RPMI7951 (cell line): ENCODE data around the gene RHBDL1. TPM values are rescaled to one million over a fixed set of nuclear protein-coding genes. Genes with fewer than 3 reads are reported as not detected.
A peak's percentile ranks its signal among the peaks of the same experiment; 100 is the strongest.

ENCODE experiments used
- DNase-seq: peaks from one replicate; pipeline ENCODE4 v3.0.0-alpha.2; 2012; ENCODE audit warnings: low read depth
- total RNA-seq: library from RNA; depleted of rRNA; stranded (reverse); fragments of >200 nt; shearing (Covaris generic); gene quantifications from 2 replicates; pipeline ENCODE4 v1.2.3, GENCODE V29; 2014

Gene RHBDL1
- total RNA-seq, 1 experiment from 2014 or later: 0.72 TPM

DNA sequence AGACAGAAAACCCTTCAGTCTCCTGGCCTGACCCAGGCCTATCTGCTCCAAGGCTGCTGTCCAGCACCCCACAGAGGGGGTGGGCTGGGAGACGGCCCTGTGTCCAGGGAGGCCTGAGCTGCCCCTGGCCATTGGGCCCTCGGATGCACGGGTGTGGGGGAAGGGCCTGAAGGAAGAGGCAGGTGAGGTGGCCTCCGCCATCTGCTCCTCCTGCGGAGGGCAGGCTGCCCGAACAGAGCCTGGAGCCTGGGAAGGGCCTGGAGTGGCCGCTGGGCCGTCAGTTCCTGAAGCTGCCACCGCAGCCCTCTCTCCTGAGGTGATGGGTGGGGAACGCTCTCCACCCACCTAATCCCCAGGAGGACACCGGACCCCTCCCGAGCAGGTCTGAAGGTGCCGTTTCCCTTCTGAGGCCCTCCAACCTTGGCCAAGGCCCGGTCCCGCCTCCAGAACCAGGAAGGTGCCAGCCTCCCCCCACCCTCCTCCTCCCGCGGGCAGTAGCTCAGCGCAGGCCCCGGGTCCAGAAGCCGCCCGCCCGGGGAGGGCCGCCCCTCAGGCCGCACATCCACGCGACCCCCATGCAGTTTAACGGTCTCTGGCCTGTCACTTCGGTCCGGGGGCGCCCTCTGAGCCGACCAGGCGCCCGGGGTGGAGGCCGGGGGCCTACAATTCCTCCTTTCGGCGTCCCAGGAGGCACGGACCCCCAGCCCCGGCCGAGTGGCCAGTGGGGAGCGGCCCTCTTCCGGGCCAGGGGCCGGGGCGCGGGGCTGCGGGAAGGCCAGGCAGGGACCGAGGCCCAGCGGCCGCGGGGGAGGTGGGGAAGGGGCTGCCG is 29.3 kb downstream of the RHBDL1 start:
- no peak for DNase-seq

DNA sequence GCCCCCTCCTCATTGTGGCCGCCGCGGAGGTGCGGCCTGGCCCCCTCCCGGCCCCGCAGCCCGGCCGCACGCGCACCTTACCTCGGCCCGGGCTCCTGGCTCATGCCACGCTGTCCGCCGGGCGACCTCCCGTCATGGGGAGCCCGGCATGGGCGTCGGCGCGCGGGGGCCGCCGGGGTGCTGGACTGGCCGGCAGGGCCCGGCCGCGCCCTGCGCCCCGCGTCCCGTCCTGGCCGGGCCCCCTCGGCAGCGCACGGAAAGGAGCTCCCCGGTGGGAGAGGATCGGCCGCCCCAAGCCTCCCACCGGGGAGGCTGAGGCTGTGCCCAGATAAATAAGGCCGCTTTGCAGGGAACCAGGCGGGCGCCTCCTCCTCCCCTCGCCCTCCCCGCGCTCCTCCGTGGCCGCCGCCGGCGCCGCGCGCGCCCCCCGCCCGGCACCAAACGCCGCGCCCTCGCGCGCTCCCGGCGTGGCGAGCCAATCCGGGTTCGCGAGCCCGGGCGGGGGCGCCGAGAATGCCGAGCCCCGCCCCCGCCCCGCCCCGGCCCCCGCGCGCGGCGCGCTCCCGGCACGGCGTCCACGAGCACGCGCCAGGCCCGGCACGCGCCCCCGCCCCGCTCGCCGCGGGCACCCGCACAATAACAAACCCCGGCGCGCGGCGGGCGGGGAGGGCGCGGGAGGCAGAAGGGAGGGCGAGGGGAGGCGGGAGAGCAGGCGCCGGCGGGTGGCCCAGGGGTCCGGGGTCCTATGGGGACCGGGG is 30.1 kb downstream of the RHBDL1 start, which contains the start of gene FBXL16:
TSS of gene FBXL16 (minus strand) at position 371 of the 758 bp plus-strand sequence. CDS start 8,396 bp downstream, outside the sequence.
- no peak for DNase-seq

DNA sequence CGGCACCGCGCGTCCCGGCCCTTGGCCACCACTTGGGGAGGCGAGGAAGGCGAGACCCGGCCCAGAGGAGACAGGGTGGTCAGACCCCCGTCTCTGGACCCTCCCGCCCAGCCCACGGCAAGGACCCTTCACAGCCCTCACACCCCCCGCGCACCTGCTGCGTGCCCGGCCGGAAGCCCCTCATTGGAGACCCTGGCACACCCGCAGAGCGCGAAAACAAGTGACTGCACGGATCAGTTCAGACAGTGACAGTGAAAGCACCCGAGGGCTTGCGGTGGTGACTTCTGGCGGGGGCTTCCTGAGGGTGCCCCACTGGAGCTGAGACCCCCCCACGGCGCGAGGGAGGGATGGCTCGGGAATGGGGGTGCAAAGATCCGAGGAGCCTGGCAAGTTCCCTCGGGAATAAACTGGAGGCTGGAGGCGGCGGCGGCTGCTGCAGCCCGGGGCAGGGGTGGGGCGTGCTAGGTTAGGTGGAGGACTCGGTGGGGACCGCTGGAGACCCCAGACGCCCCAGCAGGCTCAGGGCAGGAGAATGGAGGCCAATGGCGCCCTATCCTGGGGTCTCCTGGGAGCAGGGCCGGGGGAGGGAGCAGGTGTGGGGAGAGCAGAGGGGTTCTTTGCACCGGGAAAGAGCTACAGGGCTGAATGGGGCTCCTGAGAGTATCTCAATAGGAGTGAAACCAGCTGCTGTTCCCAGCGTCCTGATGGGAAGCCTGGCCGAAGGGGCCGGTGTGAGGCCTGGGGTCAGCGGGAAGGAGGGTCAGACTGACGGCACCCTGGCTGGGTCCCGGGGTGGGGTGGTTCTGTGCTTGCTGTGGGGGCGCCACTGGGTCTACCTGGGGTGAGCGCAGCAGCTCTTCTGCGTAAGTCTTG is 31.0 kb downstream of the RHBDL1 start:
- no peak for DNase-seq

DNA sequence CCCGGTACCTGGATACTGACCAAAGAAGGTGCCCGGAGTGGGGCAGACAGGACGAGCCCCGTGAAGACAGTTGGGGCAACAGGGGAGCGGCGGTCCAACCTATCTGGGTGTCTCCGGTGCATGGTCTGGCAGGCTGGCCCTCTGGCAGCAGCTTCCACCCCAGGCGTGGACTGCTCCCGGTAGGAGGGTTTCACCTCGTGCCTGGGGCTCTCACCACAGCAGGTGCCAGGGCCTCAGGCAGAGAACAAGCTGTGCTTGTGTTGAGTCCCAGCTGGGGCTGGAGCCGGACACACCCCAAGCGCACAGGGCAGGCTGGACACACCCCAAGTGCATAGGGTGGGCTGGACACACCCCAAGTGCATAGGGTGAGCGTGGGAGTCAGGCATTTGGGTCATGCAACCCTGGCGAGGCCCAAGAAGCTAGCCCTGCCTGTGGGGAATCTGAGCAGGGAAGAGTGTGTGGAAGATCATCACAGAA is 31.6 kb downstream of the RHBDL1 start:
- no peak for DNase-seq

DNA sequence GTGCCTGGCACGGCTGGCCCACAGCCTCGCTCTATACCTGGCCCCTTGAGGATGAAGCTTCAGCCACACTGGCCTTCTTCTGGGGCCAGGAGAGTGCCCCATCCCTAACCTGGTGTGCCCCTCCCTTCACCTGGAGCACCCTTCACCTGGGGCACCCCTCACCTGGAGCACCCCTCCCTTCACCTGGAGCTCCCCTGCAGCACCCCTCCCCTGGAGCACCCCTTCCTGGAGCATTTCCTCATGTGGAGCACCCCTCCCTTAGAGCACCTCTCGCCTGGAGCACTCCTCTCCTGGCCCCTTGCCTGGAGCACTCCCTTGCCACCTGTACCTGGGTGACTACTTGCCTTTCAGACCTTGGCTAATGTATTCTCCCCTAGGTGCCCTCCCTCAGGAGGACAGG is 32.5 kb downstream of the RHBDL1 start:
- no peak for DNase-seq

DNA sequence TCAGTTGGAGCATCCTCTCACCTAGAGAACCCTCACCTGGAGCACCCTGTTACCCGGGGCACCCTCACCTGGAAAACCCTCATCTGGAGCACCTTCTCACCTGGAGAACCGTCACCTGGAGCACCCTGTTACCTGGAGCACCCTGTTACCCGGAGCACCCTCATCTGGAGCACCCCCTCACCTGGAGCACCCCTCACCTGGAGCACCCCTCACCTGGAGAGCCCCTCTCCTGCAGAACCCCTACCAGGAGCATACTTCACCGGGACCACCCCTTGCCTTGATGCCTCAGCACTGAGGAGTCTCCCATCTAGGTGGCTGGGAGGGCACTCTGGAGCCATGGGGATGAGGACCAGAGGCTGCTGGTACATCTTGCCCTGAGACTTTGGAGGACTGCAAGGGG is 33.5 kb downstream of the RHBDL1 start:
- no peak for DNase-seq

DNA sequence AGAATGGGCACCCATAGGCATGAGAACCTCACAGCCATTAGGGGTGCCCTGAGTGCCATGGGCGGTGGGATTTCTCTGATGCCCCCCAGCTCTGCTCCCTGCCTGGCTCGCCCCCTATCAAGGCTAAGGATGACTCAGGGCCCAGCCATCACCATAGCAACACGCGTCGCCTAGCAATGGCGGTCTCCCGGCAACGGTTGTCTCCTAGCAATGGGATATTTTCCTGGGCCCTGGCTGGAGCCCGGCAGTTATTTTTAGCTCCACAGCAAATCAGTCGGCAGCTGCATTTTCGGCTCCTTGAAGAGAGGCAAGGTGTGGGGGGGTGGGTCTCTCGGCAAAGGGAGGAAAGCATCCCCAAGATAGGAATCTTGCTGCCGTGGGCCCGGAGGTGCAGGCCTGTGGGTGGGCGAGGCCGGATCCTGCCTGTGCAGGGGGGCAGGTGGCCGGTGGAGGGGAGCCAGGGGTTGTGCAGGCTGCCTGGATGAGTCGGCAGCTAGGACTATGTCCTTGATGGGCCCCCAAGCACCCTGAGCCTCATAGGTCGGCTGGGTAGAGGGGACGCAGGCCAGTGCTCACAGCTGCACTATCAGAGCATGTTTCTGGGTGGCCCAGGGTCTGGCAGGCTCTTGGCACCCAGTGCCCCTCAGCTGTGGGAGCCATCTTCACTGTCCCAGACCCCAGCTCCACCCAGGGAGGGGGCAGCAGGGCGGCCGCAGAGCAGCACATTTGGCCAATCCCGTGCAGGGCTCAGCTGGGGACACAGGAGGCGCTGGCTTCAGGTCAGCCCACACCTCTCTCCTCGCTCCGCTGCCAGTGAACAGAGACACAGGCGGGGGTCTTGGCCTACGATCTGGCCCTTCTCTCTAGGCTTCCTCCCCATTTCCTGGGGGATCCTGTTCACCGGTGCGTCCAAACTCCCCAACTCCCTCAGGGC is 34.4 kb downstream of the RHBDL1 start:
- DNase-seq: peak; percentile 85

DNA sequence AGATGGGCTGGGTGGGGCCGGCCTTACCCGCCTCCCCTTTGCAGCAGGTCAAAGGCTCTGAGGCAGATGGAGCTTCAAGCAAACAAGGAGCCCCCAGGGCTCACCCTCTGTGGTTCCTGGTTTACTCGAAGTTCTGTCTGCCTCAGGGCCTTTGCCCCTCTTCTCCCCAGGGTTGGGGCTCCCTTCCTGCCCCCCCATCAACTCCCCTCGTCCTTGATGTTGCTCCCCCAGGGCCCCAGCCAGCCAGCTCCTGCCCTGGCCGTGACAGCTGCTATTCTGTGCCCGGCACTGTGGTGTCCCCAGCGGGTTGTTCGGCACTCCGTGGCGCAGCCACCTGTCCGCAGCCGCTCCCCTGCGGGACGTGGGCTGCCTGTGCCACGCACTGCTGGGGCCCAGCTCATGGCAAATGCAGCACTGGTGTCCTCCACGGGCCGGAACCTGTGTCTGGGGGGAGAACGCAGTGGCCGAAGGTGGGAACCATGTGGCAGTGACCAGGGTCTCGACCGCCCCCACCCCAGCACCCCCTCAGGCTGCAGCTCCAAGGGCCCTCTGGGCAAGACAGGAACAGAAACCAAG is 35.1 kb downstream of the RHBDL1 start:
- DNase-seq: no peak

DNA sequence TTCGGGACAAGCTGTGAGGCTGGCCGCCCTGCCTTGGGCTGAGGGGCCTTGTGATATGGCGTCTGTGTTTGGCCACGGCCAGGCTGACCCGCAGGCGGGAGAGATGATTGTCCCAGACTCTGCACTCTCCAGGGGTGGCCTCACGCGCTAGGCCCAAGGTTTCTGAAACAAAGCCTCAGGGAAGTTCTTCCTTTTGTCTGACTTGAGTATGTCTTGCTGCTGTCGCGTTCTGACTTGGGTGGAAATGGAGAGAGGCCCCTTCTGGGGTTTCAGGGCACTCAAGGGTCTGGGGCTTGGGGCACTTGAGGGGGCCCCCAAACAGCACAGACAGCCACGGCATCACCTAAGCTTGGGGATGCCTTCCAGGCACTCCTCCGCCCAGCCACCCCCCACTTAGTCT is 35.6 kb downstream of the RHBDL1 start:
- no peak for DNase-seq

DNA sequence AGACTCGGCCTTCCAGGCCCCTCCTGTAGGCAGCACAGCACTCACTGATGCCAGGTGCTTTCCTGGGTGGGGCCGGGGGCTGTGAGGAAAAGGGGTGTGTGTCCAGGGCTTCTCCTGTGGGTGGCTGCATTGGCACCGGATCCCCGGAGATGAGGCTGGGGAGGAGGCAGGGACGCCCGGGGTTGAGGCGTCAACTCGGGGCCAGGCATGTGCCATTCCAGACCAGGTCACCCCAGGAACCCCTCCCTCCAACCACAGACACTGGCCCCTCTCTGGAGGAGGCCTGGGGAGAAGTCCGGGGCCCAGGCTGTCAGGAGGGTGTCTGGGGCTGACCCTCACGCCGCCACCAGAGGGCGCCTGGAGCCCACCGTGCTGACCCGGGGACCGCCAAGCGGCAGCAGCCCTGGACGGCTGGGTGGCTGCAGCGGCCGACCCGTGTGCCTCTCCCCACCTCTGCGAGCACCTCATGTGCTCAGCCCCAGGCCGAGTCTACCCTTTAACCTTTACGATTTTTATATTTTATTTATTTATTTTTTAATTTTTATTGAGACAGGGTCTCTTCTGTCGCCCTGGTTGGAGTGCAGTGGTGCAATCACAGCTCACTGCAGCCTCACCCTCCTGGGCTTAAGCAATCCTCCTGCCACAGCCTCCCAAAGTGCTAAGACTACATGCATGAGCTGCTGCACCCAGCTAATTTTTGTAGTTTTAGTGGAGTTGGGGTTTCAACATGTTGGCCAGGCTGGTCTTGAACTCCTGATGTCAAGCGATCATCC is 36.3 kb downstream of the RHBDL1 start:
- peak; percentile 61 for DNase-seq

DNA sequence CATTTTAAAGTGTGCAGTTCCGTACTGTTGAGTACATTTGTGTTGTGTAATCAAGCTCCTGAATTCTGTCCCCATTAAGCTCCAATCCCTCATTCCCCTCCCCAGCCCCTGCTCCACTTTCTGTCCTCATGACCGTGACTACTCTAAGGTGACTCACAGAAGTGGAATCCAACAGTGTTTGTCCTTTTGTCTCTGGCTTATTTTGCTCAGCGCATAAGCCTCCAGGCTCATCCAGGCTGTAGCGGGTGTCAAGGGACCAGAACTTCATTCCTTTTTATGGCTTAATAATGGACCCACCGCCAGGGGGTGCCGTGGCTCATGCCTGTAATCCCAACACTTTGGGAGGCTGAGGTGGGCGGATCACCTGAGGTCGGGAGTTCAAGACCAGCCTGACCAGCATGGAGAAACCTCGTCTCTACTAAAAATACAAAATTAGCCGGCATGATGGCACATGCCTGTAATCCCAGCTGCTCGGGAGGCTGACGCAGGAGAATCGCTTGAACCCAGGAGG is 37.3 kb downstream of the RHBDL1 start:
- peak; percentile 92 for DNase-seq

DNA sequence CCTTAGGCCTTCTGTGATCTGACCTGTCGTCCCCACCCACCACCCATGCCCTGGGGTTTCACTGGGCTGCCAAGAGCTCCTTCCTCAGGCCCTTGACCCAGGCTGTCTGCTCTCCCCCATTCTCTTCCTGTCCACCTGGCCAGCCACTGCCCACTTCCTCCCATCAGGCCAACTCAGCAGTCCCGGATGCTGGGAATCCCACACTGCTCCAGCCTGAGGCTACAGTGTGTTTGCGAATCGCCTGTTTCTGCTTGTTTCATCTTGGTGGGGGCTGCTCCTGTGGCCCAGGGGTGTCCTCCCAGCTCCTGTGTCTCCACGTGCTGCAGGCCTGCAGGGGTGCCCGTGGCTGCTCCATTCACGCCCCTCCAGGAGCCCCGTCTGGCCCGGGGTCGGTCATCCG is 38.6 kb downstream of the RHBDL1 start:
- DNase-seq: peak; percentile 72

DNA sequence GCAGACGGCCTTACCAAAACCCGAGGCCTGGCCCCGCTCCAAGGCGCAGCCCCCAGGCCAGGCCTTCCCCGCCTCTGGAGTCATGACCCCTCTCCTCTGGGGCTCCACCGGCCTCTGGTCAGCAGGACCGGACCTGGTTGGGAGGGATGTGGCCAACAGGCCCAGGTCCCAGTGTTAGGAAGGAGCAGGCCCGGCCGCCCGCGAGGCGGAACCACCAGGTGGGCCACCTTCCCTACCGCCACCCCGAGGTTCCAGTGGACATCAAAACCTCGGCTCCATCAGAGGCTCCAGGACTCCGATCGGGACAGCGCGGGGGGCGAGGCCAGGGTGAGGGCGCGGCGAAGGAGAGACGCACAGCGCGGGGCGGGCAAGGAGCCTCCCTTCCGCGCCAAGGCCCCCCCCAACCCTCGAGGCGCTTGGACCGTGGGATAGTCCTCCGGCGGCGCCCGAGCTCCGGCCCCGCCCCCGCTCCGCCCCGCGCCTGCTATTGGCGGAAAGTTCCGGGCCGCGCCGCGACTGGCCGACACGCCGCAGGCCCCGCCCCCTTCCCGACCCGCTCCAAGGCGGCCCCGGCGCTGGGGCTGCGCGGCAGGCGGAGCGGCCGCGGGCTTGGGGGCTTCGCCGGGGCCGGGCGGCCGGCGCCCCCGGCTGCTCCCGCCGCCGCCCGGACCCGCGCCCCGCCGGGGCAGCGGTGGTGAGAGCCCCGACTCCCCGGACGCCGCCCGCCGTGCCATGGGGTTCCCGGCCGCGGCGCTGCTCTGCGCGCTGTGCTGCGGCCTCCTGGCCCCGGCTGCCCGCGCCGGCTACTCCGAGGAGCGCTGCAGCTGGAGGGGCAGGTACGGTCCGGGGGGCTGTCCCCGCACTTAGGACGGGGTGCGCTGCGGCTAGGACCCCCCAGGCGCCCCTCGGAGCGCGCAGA is 39.3 kb downstream of the RHBDL1 start, which contains the start of gene METRN:
TSS of gene METRN (plus strand) at position 561 of the 919 bp plus-strand sequence. CDS start at position 733, 172 bp downstream.
- DNase-seq: peak; percentile 80

DNA sequence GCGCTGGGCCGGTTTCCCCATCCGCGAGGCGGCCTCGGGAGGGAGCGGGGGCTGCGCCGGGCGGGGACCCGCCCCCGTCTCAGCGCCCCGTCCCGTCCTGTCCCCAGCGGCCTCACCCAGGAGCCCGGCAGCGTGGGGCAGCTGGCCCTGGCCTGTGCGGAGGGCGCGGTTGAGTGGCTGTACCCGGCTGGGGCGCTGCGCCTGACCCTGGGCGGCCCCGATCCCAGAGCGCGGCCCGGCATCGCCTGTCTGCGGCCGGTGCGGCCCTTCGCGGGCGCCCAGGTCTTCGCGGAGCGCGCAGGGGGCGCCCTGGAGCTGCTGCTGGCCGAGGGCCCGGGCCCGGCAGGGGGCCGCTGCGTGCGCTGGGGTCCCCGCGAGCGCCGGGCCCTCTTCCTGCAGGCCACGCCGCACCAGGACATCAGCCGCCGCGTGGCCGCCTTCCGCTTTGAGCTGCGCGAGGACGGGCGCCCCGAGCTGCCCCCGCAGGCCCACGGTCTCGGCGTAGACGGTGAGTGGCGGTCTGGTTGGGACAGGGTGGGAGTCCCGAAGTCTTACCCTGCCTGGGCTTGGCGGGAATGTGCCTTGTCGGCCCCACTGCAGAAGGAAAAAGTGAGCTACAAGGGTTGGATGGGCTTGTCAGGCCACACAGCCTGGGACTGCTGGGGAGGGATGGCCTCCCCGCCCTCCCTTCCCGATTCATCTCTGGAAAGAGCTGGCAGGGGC is 40.2 kb downstream of the RHBDL1 start:
- DNase-seq: no peak

DNA sequence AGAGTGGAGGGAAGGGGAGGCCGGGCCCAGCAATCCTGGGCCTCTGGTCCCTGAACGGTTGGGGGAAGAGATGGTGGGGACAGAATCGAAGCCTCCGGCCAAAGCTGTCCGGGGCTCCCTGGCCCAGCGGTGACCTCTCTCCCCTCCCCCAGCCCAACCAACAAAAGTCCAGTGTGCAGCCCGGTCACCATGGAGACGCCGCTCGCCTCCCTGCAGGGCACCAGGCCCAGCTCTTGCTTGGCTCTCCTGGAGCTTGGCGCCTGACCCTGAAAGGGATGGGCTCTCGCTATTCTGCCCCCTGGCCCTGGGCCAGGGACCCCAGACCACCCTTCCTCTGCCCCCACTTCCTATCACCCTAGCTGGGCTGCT is 40.7 kb downstream of the RHBDL1 start:
- DNase-seq: peak; percentile 70

DNA sequence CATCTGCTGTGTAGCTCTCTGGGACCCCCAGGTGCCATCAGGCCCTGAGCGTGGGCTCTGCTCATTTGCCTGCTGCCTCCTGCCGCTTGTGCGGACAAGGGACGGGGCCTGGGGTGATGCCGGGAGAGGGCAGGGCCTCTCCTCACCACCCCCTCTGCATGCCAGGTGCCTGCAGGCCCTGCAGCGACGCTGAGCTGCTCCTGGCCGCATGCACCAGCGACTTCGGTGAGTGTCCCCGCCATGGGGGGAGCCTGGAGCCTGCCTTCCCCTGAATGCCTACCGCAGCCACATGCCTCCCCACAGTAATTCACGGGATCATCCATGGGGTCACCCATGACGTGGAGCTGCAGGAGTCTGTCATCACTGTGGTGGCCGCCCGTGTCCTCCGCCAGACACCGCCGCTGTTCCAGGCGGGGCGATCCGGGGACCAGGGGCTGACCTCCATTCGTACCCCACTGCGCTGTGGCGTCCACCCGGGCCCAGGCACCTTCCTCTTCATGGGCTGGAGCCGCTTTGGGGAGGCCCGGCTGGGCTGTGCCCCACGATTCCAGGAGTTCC is 41.4 kb downstream of the RHBDL1 start:
- no peak for DNase-seq
